ENCODE results near the gene UBA1. TPM values are rescaled to one million over a fixed set of nuclear protein-coding genes. Genes with fewer than 3 reads are reported as not detected.

UBA1 gene
- total and polyA plus RNA-seq, 2 donors (not counting 3 experiments of a cell fraction or from before 2014, with no cell fraction given) = 237 to 297 TPM

GRCh38 chrX:47169273-47169672 lies 24.4 kb upstream of the UBA1 start:
- no peaks in the 10 kb centered on the region for H3K27me3 ChIP-seq (ENCODE audit: control insufficient read depth in 2 of 2, insufficient read depth in 2 of 2, low read length in 2 of 2)
- FAIRE-seq (no peak), DNase-seq (ENCODE audit: low read depth, low spot score) (no peak)
- no peak overlapping the region for H3K4me3 ChIP-seq (replicated peaks in 1 of 3; ENCODE audit: insufficient read depth in 1 of 3, low read depth in 1 of 3, low read length in 3 of 3)
- CTCF ChIA-PET = no interaction called here
- no peak overlapping the region for H3K9ac ChIP-seq (replicated peaks; ENCODE audit: extremely low read depth, insufficient read depth, low read length)
- intact Hi-C loops (cut with micrococcal nuclease) = no loop called here
- no peaks in the 10 kb centered on the region for H3K4me1 ChIP-seq (ENCODE audit: control insufficient read depth, extremely low read depth, insufficient read depth, low read length)
- H4K20me1 ChIP-seq (replicated peaks; ENCODE audit: control insufficient read depth, extremely low read depth, insufficient read depth, low read length) = no peaks in the 10 kb centered on the region
- H3K79me2 ChIP-seq (ENCODE audit: control insufficient read depth, insufficient read depth, low read length) = peaks cover 9% of the 10 kb centered on the region
- H3K9me3 ChIP-seq (replicated peaks; ENCODE audit: control insufficient read depth, insufficient read depth, low read length) = no peaks in the 10 kb centered on the region
- no peak for TF ChIP-seq GATA2 (IDR thresholded peaks at IDR 0.05; ENCODE audit: insufficient read depth, insufficient read length, low read depth, low read length)
- no peak for TF ChIP-seq POLR2AphosphoS5 (IDR thresholded peaks at IDR 0.05; ENCODE audit: insufficient read depth, low read depth, low read length)
- TF ChIP-seq CTCF (IDR thresholded peaks at IDR 0.05; ENCODE audit: extremely low read depth in 1 of 2, insufficient read depth in 1 of 2, low read depth in 1 of 2, low read length in 2 of 2) = no peak
- TF ChIP-seq MYC (IDR thresholded peaks at IDR 0.05; ENCODE audit: low read depth, low read length) = no peak
- no peak for TF ChIP-seq FOS (IDR thresholded peaks at IDR 0.05; ENCODE audit: borderline replicate concordance, insufficient read depth, low read length)
- TF ChIP-seq POLR2A (IDR thresholded peaks at IDR 0.05; ENCODE audit: low read depth, low read length) = no peak
- TF ChIP-seq EZH2 (IDR thresholded peaks at IDR 0.05; ENCODE audit: borderline replicate concordance, low read depth, low read length, severe bottlenecking) = no peak
- TF ChIP-seq JUN (IDR thresholded peaks at IDR 0.05; ENCODE audit: borderline replicate concordance, insufficient read depth, insufficient read length, low read depth) = no peak
- no peak for TF ChIP-seq MAX (IDR thresholded peaks at IDR 0.05; ENCODE audit: insufficient read depth, insufficient read length)
- no peak overlapping the region for H3K4me2 ChIP-seq (ENCODE audit: insufficient read depth, low read length)
- POLR2A ChIA-PET = interaction anchor here (0.6 kb wide), 1 partner anchor 64 kb away, joined by 3 read pairs; no protein-coding TSS in a partner anchor
- no peaks in the 10 kb centered on the region for H3K9me1 ChIP-seq (replicated peaks; ENCODE audit: control insufficient read depth, extremely low read depth, insufficient read depth, low read length)
- H3K36me3 ChIP-seq (ENCODE audit: control insufficient read depth in 2 of 2, extremely low read depth in 1 of 2, insufficient read depth in 2 of 2, low read length in 2 of 2) = peaks cover 0 to 35% of the 10 kb centered on the region in 2 experiments
- H3K27ac ChIP-seq (ENCODE audit: insufficient read depth, low read depth, low read length) = no peak overlapping the region
- H2AFZ ChIP-seq (ENCODE audit: low read depth, low read length) = no peak overlapping the region
- BruUV-seq (replicated peaks) = no TSS peak
- dilution Hi-C loops (cut with MboI; ENCODE audit: extremely low pct_ligation_motif_present, low sequenced_read_pairs) = no loop called here

All from endothelial cell of umbilical vein (primary cell).